ENCODE results near the gene TOR2A. TPM values are rescaled to one million over a fixed set of nuclear protein-coding genes. Genes with fewer than 3 reads are reported as not detected.

TOR2A gene
- total and polyA plus RNA-seq, 2 of the 8 experiments (the other 6 are each of a cell fraction or from before 2014, with no cell fraction given) = 18.7 to 24.9 TPM

DNA sequence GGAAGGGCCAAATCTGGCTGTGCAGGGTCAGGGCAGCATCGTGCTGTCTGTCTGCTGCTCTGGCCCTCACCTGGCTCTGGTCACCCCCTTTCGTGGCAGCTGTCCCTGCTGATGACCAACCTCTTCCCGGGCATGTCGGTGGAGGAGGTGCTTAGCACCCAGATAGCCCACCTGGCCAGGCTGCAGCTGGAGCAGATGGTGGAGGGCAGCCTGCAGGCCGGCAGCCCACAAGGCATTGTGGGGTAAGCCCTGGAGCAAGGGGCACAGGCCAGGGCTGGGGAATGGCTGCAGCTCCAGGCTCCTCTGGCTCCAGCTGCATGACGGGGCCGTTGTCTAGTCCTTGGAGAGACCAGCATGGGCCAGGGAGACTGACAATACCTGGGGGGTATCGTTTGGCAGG, 8.2 kb downstream of the TOR2A start:
- Histone ChIP-seq H3K23me2 (ENCODE audit: low read depth, low read length) (no peaks in the 10 kb centered on the region), H2AFZ (ENCODE audit: low read length) (no peak overlapping the region), H3K9ac (replicated peaks in 1 of 4; ENCODE audit: extremely low read depth in 1 of 4, low read depth in 3 of 4, low read length in 3 of 4) (no peak overlapping the region), H3K9me3 (ENCODE audit: insufficient read depth in 2 of 2, low read depth in 1 of 2, low read length in 1 of 2) (no peaks in the 10 kb centered on the region), H4K5ac (ENCODE audit: insufficient read length, low read depth, low read length) (no peak overlapping the region), H3K18ac (ENCODE audit: extremely low read depth, low read length) (no peak overlapping the region), H3K4me1 (replicated peaks in 1 of 4; ENCODE audit: control insufficient read depth in 3 of 4, insufficient read depth in 4 of 4, low read length in 3 of 4) (peaks cover 0 to 13% (median 7%) of the 10 kb centered on the region in 4 experiments; a peak in 5 of 7 replicates), H2BK20ac (ENCODE audit: low read length) (no peak overlapping the region), H2BK12ac (ENCODE audit: low read depth, low read length) (no peak overlapping the region), H3K14ac (ENCODE audit: insufficient read length) (no peak overlapping the region), H2BK15ac (ENCODE audit: low read length) (no peak overlapping the region), H3K79me1 (ENCODE audit: low read depth, low read length) (no peaks in the 10 kb centered on the region), H3K4me3 (ENCODE audit: extremely low read depth in 1 of 4, insufficient read depth in 2 of 4, low read depth in 3 of 4, low read length in 4 of 4) (no peak overlapping the region), H3K27me3 (replicated peaks in 1 of 4; ENCODE audit: control insufficient read depth in 3 of 4, extremely low read depth in 1 of 4, insufficient read depth in 3 of 4, low read length in 3 of 4) (no peaks in the 10 kb centered on the region), H2BK5ac (ENCODE audit: low read depth, low read length) (no peak overlapping the region), H3K56ac (replicated peaks; ENCODE audit: insufficient read length, low read depth, low read length) (no peak overlapping the region), H3K79me2 (ENCODE audit: control insufficient read depth in 1 of 2, insufficient read depth in 2 of 2, low read length in 2 of 2) (no peaks in the 10 kb centered on the region), H2BK120ac (replicated peaks; ENCODE audit: low read depth, low read length) (no peak overlapping the region), H3K4me2 (ENCODE audit: insufficient read depth in 1 of 2, low read depth in 2 of 2, low read length in 2 of 2) (no peak overlapping the region), H3K36me3 (ENCODE audit: control insufficient read depth in 2 of 4, insufficient read depth in 4 of 4, low read length in 3 of 4) (no peaks in the 10 kb centered on the region), H3K23ac (ENCODE audit: insufficient read length) (no peak overlapping the region), H2AK5ac (ENCODE audit: low read depth, low read length) (no peak overlapping the region), H3K4ac (replicated peaks; ENCODE audit: insufficient read length, low read depth, low read length) (no peak overlapping the region), H3K27ac (ENCODE audit: low read depth, low read length) (no peak overlapping the region), H4K20me1 (replicated peaks in 1 of 2; ENCODE audit: control insufficient read depth in 1 of 2, insufficient read depth in 2 of 2, low read length in 2 of 2) (no peaks in the 10 kb centered on the region), H4K8ac (ENCODE audit: extremely low read depth, insufficient read depth, low read length) (peak overlapping the region; percentile 57), H4K91ac (replicated peaks; ENCODE audit: insufficient read length, low read length) (no peak overlapping the region)
- FAIRE-seq (no peak), DNase-seq (ENCODE audit: low read depth in 1 of 2, low spot score in 2 of 2) (no peak)
- ChIA-PET POLR2A (ENCODE audit: partially characterized antibody) (interaction anchor here (0.7 kb wide), 1 partner anchor 15 kb away, joined by 3 read pairs; no protein-coding TSS in a partner anchor), CTCF (ENCODE audit: partially characterized antibody) (interaction anchor here (0.6 to 1.6 kb wide), 4 partner anchors 39 to 198 kb away, joined by 3 read pairs; no protein-coding TSS in a partner anchor)
- whole genome bisulfite sequencing, 2 experiments (ENCODE audit: extremely low coverage in 1 of 2, insufficient coverage in 1 of 2, insufficient read length in 1 of 2, insufficient replicate concordance in 2 of 2, low coverage in 1 of 2, low lambda C conversion rate in 2 of 2, missing lambda C conversion rate in 1 of 2) = 77% methylated on average over 8 of the region's 8 CpGs; no CpG with 5 or more reads in 1 of the 2 experiments
- TF ChIP-seq KDM1A (IDR thresholded peaks at IDR 0.05; ENCODE audit: borderline replicate concordance, low read length) (no peak), SP2 (IDR thresholded peaks at IDR 0.05; ENCODE audit: low read length) (no peak), TCF12 (IDR thresholded peaks at IDR 0.05; ENCODE audit: low read depth, low read length) (no peak), SRF (IDR thresholded peaks at IDR 0.05; ENCODE audit: low read depth, low read length) (no peak), BRCA1 (IDR thresholded peaks at IDR 0.05; ENCODE audit: low read depth, low read length) (no peak), TBP (IDR thresholded peaks at IDR 0.05; ENCODE audit: low read depth, low read length) (no peak), CHD2 (IDR thresholded peaks at IDR 0.05; ENCODE audit: low read length) (no peak), JUN (IDR thresholded peaks at IDR 0.05; ENCODE audit: low read depth, low read length) (no peak), SUZ12 (IDR thresholded peaks at IDR 0.05; ENCODE audit: low read length) (no peak), RNF2 (IDR thresholded peaks at IDR 0.05; ENCODE audit: borderline replicate concordance, low read depth, low read length, missing control alignments, poor library complexity, severe bottlenecking) (no peak), SIX5 (IDR thresholded peaks at IDR 0.05; ENCODE audit: low read depth, low read length) (no peak)
- TF ChIP-seq, protein P1, sequence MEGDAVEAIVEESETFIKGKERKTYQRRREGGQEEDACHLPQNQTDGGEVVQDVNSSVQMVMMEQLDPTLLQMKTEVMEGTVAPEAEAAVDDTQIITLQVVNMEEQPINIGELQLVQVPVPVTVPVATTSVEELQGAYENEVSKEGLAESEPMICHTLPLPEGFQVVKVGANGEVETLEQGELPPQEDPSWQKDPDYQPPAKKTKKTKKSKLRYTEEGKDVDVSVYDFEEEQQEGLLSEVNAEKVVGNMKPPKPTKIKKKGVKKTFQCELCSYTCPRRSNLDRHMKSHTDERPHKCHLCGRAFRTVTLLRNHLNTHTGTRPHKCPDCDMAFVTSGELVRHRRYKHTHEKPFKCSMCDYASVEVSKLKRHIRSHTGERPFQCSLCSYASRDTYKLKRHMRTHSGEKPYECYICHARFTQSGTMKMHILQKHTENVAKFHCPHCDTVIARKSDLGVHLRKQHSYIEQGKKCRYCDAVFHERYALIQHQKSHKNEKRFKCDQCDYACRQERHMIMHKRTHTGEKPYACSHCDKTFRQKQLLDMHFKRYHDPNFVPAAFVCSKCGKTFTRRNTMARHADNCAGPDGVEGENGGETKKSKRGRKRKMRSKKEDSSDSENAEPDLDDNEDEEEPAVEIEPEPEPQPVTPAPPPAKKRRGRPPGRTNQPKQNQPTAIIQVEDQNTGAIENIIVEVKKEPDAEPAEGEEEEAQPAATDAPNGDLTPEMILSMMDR (IDR thresholded peaks at IDR 0.05; ENCODE audit: control extremely low read depth in 1 of 3, insufficient read depth in 1 of 3, low read depth in 1 of 3, low read length in 3 of 3) = no peak
